H1 (cell line): ENCODE results near the gene STIM1. TPM values are rescaled to one million over a fixed set of nuclear protein-coding genes. Genes with fewer than 3 reads are reported as not detected.

ENCODE experiments used
- BRCA1 ChIP-seq: IDR thresholded peaks from 2 replicates; pipeline ENCODE4 v1.6.1; 2012; ENCODE audit warnings: low read depth, low read length, improper control_type of control experiment
- CHD7 ChIP-seq: fragments of 300-600 bp; sonication (generic); IDR thresholded peaks from 2 replicates; pipeline ENCODE4 v1.7.1; 2012; ENCODE audit warnings: low read length, moderate library complexity, mild to moderate bottlenecking, inconsistent platforms; ENCODE audit not compliant: insufficient replicate concordance
- polyA plus RNA-seq, 7 experiments: library from polyadenylated mRNA; depleted of rRNA in 3 of 7; stranded (reverse) in 5 of 7; unstranded in 2 of 7; fragments of >200 nt in 5 of 7; fragments of 200-250 nt in 2 of 7; gene quantifications; 1 replicate in 5 of 7; 2 replicates in 1 of 7; 4 replicates in 1 of 7; pipeline versions ENCODE4 v1.2.1 to v1.2.3, GENCODE V29; 2011 to 2013; ENCODE audit warnings: missing spikeins in 2 of 7, mixed read lengths in 2 of 7
- total RNA-seq: library from RNA; stranded (reverse); fragmentation: NEBNext Ultra II Directional; extraction: Animal tissue kit (Norgen Biotek cat#: 25700); gene quantifications from 2 replicates; pipeline ENCODE4 v1.2.1, GENCODE V29; 2021

Gene STIM1
- total and polyA plus RNA-seq, 2 of the 8 experiments (the other 6 are each of a cell fraction or from before 2014, with no cell fraction given) = 11.1 to 12.2 TPM

GRCh38 chr11:4049006-4049405 is 193.5 kb downstream of the STIM1 start (continued):
- TF ChIP-seq CHD7 (no peak), BRCA1 (no peak)
